GM19438 (cell line): Measurements from ENCODE around the gene TAT.
"Not testable (repeated sequence)": the region's sequence is repeated elsewhere in the genome, so short reads cannot be mapped to it uniquely, and the experiment has no call there.

Experiments
- ATAC-seq: cut with Tn5 transposase; IDR thresholded peaks from one replicate; pipeline ENCODE4 v1.9.1; 2021; ENCODE audit warnings: low read depth; ENCODE audit not compliant: unreplicated experiment

Gene TAT

DNA sequence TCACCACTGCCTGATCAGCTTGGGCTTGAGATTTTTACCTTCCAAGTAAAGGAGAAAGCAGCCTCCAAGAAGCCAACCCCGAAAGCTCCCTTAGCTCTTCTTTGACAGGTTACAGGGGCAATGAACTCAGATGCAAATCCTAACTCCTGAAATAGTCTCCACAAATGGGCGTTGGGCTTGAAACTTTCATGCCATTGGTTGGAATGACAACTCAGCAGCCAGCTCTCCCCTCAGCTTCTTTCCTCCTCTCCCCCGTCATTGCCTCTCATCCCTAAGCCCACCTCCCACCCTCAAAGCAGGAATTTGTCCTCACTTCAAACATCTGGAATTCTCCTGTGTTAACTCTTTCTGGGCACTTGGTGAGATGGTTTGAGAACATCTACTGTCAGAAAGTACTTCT is at the start of gene TAT:
Gene TAT (minus strand): TSS at position 122 of the 400 bp plus-strand sequence. CDS start 677 bp downstream, outside the sequence.
- no peak for ATAC-seq

DNA sequence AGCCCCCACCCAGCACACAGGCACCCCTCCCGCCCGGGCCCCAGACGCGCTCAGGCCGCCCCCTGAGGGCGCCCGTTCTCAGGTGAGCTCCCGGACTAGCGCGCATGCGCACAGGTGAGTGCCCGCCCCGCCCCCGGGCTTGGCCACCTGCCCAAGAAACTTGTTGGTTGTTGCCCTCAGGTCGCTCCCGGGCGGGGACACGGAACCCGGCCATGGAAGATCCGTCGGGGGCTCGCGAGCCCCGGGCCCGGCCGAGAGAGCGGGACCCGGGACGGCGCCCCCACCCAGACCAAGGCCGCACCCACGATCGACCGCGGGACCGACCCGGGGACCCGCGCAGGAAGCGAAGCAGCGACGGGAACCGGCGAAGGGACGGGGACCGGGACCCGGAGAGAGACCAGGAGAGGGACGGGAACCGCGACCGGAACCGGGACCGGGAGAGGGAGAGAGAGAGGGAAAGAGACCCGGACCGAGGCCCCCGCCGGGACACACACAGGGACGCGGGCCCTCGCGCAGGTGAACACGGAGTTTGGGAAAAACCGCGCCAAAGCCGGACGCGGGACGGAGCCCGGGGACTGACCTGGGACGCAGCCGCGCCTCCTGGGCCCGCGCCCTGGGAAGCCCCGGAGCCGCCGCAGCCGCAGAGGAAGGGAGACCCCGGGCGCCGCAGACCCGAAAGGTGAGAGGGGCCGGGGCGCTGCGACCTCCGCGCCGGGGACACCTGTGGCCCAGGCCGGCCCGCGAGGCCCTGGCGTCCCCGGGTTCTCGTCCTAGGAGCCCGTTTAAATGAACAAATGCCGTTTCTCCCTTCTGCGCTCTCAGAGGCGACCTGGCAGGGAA is 49.3 kb upstream of the TAT start, which contains the start of gene MARVELD3:
Gene MARVELD3 (plus strand): TSS at position 167 of the 840 bp plus-strand sequence. CDS start 46 bp downstream, at position 213.
- no peak for ATAC-seq

- ATAC-seq = no peak
Observed at GRCh38 chr16:71625113-71625850, 48.4 kb upstream of the TAT start.

GRCh38 chr16:71623597-71623996 is 46.7 kb upstream of the TAT start:
- peak; percentile 51 for ATAC-seq

DNA sequence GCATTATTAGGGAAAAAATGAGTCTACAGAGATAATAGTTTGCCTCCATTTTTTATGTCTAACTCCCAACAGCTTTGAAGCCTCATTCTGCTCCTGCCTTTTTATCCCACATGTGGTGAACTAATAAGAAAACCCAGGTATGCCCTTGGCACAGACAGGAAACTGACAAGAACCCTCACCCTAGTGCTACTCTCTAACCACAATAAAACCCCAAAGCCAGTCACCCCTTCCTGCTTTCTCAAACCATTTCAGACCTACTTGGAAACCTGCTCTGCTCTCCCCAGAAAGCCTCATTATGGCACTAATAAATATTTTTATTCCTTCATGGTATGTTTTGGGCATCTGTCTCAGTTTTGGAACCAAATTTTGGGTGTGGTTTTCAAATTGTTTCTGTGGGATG is 45.2 kb upstream of the TAT start:
- ATAC-seq = no peak

DNA sequence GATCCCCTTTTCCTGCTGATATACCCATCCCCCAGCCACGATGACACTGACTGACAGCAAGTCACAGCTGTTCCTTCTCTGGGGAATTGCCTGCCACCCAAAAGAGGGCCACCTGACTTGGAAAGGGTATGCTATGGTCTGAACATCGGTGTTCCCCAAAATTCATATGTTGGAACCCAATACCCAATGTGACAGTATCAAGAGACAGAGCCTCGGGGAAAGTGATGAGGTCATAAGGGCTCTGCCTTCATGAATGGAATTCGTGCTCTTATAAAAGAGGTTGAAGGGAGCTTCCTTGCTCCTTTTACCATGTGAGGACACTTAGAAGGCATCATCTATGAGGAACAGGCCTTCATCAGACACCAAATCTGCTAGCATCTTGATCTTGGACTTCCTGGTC is 41.5 kb upstream of the TAT start:
- no peak for ATAC-seq

DNA sequence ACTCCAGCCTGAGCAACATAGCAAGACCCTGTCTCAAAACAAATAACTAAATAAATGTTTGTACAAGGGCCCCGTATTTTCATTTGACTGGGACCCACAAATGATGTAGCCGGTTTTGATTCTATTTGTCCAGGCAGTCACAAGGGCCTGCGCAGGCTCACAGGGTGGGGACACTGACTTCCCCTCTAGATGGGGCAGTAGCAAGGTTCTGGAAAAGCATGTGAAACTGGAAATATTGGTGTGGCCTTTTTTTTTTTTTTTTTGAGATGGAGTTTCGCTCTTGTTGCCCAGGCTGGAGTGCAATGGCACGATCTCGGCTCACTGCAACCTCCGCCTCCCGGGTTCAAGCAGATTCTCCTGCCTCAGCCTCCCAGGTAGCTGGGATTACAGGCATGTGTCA is 38.1 kb upstream of the TAT start:
- ATAC-seq = not testable (repeated sequence)

DNA sequence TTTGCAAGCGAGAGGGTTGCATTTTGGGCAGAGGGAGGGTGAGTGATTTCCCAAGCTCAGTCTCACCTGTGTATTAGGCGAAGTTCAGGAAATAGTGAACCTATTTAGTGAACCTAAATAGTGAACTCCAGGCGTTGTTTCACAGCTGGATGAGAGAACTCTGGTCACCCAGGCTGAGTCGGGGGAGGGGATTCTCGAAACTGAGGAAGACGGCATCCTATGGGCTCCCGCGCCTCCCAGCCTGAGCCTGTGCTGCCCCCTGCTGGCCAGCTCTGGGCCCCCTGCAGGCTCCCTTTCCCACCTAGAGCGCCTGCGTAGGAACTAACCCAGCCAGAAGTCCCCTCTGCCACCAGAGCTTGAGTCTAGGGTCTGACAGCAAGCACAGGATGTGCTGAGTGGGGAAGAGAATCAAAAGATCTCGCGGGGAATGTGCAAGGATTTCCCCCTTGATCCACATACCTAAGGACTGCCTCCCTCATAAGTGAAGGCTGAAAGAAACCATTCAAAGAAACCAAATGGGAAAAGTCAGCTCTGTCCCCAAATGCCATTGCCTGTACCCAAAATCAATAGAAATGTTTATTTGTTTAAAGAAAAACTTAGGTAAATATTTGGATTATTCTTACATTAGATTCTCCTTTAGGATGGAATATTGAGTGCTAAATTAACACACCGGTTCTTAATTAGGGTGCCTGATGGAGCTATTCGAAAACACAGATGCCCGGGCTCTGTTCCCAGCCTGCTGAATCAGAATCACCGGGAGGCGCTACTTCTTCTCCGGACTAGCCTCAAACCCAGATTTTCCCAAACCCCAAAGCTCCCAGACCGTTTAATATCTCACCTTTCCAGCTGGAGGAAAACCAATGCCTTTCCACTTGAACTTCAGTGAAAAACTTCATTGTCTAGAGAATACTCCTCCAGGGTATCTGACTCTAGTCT is 34.3 kb upstream of the TAT start:
- ATAC-seq = no peak

DNA sequence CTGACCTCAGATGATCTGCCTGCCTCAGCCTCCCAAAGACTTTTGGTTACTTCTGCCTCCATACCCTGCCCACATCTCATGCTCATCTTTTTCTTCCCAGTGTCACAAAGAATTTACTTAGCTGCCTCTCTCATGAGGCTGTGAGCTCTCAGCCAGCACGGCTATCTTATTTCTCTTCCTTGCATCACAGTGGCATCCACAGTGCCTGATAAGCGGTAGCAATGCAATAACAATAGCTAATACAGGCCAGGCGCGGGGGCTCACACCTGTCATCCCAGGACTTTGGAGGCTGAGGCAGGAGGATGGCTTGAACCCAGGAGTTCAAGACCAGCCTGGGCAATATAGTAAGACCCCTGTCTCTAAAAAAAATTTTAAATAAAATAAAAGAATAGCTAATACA is 33.6 kb upstream of the TAT start:
- ATAC-seq = no peak

DNA sequence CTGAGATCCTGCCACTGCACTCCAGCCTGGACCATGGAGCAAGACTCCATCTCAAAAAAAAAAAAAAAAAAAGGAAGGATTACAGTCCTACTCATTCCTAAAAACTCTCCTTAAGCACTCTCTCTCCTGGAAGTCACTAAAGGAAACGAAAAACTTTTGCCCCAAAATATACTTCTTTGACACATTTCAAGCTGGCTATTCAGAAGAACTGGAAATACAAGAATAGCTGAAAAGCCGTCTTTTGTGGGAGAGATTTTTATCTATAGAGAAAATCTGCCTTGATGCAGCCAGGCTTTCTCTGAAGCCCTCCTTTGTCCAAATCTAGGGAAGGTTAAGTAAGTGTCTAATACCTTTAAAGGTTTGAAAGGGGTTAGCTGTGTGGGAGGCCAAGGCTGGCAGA is 32.2 kb upstream of the TAT start:
- no peak for ATAC-seq

DNA sequence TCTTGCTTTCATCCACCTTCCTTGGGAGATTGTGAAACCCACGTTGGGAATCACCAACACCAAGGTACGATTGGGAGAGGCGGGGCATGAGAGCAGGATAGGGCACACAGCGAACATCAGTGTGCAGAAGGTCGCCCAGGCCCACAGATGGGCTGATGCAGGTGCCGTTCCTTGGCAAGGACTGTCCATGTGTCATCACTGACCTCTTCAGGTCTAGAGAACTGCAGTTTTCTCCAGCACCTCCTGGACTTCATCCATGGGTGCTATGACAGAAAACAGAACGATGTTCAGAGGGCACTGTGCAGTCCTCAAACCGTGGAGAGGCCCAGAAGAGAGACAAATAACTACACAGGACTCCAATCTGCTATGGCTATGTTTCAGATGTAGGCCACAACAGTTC is 23.9 kb upstream of the TAT start:
- no peak for ATAC-seq

DNA sequence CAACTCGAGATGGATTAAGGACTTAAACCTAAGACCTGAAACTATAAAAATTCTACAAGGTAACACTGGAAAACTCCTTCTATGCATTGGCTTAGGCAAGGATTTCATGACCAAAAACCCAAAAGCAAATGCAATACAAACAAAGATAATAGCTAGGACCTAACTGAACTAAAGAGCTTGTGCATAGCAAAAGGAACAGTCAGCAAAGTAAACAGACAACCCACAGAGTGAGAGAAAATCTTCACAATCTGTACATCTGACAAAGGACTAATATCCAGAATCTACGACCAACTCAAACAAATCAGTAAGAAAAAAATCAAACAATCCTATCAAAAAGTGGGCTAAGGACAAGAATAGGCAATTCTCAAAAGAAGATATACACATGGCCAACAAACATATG is 21.5 kb upstream of the TAT start:
- not testable (repeated sequence) for ATAC-seq

DNA sequence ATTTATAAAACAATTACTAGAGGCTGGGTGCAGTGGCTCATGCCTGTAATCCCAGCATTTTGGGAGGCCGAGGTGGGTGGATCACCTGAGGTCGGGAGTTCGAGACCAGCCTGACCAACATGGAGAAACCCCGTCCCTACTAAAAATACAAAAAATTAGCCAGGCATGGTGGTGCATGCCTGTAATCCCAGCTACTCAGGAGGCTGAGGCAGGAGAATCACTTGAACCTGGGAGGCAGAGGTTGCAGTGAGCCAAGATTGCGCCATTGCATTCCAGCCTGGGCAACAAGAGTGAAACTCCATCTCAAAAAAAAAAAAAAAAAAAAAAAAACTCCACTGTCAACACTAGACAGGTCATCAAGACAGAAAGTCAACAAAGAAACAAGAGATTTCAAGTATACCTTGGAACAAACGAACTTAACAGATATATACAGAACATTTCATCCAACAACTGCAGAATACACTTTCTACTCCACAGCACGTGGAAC is 18.5 kb upstream of the TAT start:
- not testable (repeated sequence) for ATAC-seq

DNA sequence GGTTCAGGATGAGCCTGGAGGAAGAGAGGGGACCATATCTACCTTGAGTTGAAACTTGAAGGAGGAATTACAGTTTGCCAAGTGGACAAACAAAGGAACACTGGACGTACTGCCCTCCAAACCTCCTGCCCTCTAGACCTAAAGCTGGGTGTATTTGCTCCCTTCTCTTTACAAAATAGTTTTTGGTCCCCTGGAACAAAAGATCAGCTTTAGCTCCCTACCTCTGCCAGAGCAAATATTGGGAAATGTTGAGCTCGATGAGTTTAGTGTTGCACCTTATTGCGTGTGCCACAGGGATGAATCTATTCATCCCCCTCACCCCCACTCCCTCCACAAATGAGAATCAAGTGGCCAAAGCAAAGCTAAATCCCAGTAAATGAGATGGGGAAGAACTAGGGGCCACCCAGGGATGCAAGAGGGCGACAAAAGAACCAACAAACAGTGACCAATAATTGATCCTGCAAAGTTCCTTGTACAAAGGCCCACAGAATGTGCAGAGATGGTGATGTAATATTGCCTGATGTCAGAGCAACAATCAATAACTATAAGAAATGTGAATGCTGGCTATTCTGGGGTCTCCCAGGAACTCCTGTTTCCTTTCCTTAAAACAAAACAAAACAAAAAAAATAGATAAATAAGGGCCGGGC is 17.2 kb upstream of the TAT start:
- no peak for ATAC-seq

GRCh38 chr16:71593048-71593999 is 16.4 kb upstream of the TAT start:
- ATAC-seq = no peak

DNA sequence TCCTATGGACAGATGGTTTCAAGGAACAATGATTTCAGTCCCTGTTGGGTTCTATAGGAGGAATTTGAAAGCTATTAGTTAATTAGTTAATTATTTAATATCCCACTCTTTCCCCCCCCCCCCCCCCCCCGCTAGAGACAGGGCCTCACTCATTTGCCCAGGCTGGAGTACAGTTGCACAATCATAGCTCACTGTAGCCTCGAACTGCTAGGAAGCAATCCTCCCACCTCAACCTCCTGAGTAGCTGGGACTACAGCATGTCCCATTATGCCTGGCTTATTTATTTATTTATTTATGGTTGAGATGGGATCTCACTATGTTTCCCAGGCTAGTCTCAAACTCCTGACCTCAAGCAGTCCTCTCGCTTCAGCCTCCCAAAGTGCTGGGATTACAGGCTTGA is 15.0 kb upstream of the TAT start:
- no peak for ATAC-seq

DNA sequence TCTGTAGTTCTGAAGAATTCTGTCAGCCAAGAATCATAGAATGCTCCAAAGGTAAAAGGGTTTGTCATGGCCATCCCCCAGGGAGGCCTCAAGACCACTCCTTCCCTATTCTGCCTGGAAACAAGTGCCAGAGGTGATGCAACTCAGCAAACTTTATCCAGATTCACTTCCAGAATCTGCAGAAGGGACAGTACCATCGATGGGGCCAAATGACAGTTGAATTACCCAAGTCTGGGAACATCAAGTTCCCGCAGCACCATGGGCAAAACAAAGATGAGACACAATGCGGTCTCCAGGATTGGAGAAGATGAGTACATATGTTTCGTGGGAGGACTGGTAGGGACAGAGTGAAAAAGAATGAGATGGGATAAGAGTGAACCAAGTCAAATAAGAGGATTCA is 13.7 kb upstream of the TAT start:
- no peak for ATAC-seq

GRCh38 chr16:71590071-71590470 is 13.2 kb upstream of the TAT start:
- ATAC-seq = not testable (repeated sequence)

GRCh38 chr16:71589334-71589733 is 12.4 kb upstream of the TAT start:
- ATAC-seq = not testable (repeated sequence)
